CD4-positive, alpha-beta T cell treated with Interleukin-10 for 1 hour (primary cell): ENCODE results near the gene MAPKAPK3.

ENCODE experiments used
- DNase-seq: peaks from one replicate; pipeline ENCODE4 v3.0.0-alpha.2; 2020

MAPKAPK3 gene

DNA sequence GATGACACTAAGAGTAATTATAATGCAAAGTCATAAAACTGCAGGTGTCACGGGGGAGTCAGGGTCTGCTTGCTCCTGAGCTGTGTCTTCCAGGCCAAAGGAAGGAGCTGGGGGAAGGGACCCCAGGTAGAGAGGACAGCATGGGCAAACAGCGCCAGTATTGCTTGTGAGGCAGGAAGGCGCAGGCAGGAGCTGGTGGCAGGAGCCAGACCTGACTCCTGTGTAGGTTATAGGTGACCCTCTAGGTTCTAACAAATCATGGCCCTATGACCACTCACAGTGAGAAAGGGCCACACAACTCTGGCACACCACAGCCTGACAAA, 7.2 kb upstream of the MAPKAPK3 start:
- DNase-seq, result no peak

- DNase-seq, result no peak
Measured at GRCh38 chr3:50610181-50610971, 6.6 kb upstream of the MAPKAPK3 start.

DNA sequence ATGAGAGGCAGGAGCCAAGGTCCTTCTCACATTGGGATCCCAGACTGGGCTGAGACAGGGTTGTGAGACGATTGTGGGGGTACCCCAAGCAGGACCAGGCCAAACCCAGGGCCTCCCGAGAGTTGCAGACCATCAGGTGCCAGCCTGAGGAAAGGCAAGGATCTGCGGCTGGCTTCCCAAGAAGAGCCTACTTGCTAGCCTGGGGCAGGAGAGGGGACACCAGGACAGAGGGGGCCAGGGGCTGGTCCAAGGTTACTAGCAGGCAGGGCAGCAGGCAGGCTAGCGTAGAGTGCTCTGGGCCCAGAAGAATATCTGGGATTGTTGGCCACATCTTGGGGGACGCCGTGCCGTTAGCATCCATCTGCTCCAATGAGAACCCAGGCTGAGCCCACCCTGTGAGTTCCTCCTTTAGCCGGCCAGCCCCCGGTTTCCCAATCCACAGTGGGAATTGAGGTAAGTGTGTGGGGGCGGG, 5.9 kb upstream of the MAPKAPK3 start:
- no peak for DNase-seq

DNA sequence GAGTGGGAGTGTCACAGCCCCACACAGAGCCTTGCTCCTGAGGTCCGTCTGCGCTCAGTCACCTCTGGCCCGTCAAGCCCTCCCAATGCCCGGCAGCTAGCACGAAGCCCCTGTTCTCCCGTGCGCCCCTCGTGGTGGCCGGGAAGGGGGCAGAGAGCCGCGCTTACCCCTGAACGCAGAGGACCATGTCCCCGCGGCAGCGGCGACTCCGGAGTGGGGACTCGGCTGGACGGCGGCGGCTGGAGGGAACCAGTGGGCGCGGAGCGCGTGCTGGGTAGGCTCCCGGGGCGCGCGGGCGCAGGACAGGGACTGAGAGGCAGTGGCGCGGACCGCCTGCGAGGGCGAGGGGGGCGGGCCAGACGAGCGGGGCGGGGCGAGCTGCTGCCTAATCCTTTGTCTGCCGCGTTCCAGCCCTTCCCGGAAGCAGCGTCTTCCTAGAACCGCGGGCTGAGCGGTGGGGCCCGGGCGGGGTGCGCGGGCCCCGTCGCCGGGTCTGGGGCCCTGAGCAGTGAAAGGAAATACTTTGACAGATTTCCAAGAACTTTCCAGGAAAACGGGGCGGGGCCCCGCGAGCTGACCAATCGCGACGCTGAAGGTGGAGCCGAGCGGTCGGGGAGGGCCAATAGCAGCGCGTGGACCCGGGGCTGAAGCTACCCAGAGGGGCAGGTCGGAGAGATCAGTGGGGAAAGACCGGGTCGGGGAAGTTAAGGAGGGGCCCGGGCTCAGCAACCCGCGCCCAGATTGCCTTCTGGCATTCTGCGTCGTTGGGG, 5.3 kb upstream of the MAPKAPK3 start, which contains the start of gene CISH:
Gene CISH (minus strand): TSS at position 311 of the 770 bp plus-strand sequence. CDS start 124 bp downstream, at position 187.
- DNase-seq, result peak; percentile 96

- no peak for DNase-seq
Measured at GRCh38 chr3:50612234-50612882, 4.6 kb upstream of the MAPKAPK3 start.

DNA sequence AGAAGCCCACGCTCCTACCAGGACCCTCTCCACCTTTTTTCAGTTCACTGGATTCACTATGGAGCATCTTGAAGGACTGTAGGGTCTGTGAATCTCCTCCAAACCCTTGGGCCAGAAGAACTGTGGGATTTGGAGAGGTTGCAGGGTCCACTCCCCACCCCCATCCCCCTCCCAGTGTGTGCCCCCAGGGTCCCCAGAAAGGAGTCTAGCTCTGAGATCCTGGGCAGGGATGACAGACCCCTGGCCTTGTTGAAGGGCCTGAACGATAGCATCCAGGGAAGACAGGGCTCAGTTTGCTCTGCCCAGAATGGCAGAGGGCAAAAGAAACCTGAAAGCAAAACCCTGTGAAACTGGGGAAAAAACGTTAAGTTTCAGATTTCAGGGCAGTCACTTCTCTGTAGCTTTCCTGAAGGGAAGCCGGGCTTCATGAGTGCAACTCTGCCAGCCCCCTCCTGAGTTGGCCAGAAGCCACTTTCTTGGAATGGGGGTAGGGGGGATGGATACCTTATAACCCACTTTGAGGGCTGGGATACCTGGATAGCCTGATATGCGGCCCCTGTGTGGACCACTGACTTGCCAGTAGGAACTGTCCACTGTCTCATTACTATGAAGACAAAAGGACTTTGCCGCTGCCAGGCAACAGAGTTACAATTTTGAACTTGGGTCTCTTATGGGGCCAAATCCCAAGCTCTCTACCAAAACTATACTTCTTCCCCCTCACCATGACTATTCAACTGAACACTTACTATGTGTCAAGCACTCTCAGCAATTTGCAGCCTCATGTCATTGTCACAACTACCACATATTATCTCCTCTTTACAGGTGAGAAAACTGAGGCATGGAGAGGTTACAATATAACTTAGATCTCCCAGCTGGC, 3.7 kb upstream of the MAPKAPK3 start:
- no peak for DNase-seq

DNA sequence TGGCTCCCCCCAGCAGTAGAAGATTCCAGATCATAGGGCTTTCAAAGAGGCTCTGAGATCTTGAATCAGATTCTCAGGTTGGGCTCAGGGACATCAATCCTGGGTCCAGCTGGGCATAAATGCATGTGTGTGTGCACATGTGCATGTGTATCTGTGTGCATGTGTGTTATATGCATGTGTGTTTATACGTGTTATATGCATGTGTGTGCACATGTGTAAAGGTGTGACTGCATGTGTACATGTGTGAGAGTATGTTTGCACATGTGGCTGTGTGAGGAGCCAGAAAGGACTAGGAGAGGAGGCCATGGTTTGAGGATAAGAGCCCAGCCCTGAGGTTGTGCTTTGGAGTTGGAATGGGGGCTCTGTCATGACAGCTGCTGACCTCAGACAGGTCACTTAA, 1.8 kb upstream of the MAPKAPK3 start:
- DNase-seq, result no peak

DNA sequence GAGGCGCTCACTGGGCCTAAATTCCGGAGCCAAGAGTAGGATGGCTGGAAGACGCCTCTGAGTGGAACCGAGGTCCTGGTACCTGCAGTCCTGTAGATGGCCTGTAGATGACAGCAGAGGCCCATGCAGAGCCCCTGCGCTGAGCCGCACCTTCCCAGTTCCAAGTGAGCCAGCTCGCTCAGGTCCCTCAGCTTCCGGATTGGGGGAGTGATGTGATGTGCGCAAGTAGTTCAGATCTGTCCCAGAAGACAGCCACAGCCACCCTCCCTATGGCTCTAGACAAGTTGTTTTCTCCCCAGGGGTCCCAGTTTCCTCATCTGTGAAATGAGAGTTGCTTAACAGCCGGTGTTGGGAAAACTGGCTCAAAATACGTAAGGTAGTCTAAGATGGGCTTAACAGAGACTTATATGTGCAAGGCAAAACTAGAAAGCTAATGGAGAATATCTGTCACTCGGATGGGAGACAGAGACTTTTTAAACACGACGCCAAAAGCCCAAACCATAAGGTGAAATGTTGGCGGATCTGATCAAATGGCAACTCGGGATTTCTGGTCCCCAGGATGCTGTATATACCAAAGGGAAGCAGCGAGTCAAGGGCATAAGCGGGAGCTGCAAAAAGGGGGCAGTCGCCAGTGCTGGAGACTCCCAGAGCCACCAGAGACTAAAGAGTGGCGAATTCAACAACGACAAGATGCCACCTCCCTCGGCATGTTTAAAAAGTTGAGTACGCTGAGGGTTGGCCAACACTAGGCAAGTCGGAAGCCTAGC, 765 bp upstream of the MAPKAPK3 start:
- DNase-seq, result peak; percentile 85

DNA sequence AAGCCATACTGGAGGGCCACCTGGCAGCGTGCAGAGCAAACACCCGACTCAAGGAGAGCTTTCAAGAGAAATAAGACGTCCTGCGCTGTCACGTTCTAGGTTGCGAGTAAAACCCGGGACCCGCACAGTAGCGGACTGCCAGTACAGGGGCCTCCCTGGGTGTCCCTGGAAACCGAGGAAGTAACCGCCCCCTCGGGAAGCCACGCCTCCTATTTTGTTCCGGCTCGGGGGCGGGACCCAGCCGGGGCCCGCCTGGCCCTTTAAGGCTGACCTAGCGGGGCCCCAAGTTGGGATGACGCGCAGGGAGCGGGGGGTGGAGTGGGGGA, 218 bp upstream of the MAPKAPK3 start:
- DNase-seq, result peak; percentile 96

GRCh38 chr3:50617911-50618481, 1.0 kb downstream of the MAPKAPK3 start:
- DNase-seq, result no peak

DNA sequence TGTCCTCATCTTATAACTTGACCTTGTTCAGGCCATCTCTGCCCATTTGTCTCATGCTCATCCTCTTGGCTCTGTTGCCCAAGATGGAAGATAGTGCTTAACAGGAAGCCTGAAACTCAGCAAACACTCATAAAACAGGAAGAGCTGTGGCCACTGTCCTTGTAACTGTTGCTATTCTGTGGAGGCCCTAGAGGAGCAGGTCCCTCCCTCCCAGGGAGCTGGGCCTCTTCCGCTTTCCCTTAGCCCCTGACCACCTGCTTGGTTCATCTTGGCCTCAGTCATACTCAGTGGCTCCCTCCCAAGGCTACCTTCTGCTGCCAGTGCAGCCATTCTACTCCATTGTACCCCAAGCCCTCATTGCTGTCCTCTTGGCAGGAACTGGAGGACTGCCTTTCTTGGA, 3.5 kb downstream of the MAPKAPK3 start:
- DNase-seq, result no peak

DNA sequence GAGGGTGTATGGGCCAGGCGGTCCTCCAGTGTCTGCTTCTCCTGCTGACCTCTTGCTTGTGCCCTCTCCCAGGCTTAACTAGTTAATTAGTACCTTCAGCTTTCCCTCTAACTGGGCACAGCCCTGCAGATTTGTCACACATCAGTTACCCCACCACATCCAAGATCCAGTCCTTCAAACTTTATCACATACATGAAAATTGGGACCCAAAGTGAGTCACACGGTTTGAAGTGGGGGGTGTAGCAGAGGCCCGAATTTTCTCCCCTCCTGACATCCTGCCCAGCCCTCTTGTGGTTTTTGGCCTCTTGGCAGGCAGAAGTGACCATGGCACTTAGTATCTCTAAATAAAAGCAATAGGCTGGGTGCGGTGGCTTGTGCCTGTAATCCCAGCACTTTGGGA, 3.9 kb downstream of the MAPKAPK3 start:
- DNase-seq, result no peak

DNA sequence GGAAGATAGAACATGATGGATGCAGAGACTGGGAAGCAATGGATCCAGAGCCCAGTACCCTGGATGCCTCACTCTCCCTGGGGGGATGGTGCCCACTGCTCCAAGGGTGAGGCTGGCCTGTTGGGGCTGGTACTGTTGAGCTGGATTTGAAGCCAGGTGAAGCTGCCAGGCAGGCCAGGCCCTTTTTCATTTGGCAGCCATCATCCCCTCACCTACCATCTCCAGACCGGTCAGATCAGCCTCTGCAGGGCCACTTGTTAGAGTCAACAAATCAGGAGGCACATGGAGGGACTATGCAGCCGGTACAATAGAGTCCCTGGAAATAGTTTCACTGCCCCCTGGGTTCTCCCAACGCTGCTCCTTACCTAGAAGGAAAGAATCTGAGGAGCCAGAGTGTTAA, 5.9 kb downstream of the MAPKAPK3 start:
- no peak for DNase-seq

GRCh38 chr3:50623840-50624474, 7.0 kb downstream of the MAPKAPK3 start:
- peak; percentile 58 for DNase-seq

- DNase-seq, result no peak
Measured at GRCh38 chr3:50624634-50625033, 7.7 kb downstream of the MAPKAPK3 start.

GRCh38 chr3:50625231-50626182, 8.6 kb downstream of the MAPKAPK3 start:
- DNase-seq, result no peak

DNA sequence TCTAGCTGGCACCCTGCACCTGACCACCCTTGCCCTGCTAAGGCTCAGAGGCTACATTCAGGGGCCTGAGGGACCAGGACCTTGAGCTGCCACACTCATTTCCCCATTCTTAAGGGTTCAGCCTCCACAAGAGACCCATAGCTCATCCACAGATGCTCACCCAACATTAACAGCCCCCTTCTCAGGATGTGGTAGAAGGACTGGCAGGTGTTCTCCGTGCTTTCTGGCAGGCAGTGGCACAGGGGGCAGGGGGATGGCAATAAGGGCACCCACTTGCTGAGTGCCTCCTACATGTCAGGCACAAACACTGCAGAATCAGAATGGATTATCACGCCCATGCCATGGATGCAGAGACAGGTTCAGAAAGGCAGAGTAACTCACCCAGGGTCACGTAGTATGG, 9.4 kb downstream of the MAPKAPK3 start:
- no peak for DNase-seq

GRCh38 chr3:50627407-50628051, 10.6 kb downstream of the MAPKAPK3 start:
- no peak for DNase-seq

DNA sequence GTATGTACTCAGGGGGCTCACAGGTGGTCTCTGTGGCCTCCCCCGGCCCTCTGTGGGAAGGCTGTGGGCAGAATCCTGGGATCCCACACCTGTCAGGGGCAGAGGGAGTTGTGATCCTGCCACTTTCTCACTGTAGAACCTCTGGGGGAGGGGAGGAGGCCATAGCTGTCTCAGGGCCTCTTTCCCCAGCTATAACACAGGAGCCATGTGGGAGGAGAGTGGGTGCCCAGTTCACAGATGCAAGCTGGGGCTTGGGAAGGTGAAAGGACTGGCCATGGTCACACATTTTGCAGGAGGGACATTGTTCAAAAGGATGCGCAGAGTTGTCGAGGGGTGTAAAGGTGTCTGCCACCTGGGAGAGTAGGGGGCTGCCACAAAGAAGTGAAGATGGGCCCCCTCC, 11.7 kb downstream of the MAPKAPK3 start:
- no peak for DNase-seq
